HepG2 (cell line): ENCODE results near the gene STAT4. TPM values are rescaled to one million over a fixed set of nuclear protein-coding genes. Genes with fewer than 3 reads are reported as not detected.
A peak's percentile ranks its signal among the peaks of the same experiment; 100 is the strongest.

ENCODE experiments used
- ATAC-seq: fragments of 200-7000 bp; cut with Tn5 transposase; 3 replicates; pipeline ENCODE4 v1.9.1; 2020; ENCODE audit warnings: mild to moderate bottlenecking, moderate library complexity
- BruUV-seq: library from RNA; stranded (reverse); fragments of 400-500 nt; replicated peaks from 2 replicates; lab custom pipeline; 2021; lab: Mats Ljungman, UMichigan
- CTCF ChIA-PET: fragments of 300-600 bp; formaldehyde crosslinking; extraction: SDS; loops from one replicate; lab custom pipeline; 2021; ENCODE audit warnings: low total read pairs, inconsistent platforms, low intra/inter-chr PET ratio; lab: Yijun Ruan, JAX
- POLR2A ChIA-PET: fragments of 350-600 bp; sonication (Branson Sonifier 250); formaldehyde crosslinking; loops from one replicate; lab custom pipeline; 2020; ENCODE audit warnings: antibody characterized with exemption, inconsistent platforms; lab: Yijun Ruan, JAX
- DNase-seq: peaks from one replicate; pipeline ENCODE4 v3.0.0-alpha.2; 2015; ENCODE audit warnings: low spot score
- FAIRE-seq: peaks from 3 replicates; lab custom pipeline; 2011; peaks lifted over from hg19 to GRCh38; lab: Jason Lieb, UNC
- H2AFZ ChIP-seq: one replicate; pipeline ENCODE4 v1.6.1; 2011; ENCODE audit warnings: low read length, inconsistent platforms
- H3K27ac ChIP-seq: fragments of 300-600 bp; 3 replicates; pipeline ENCODE4 v1.8.0; 2011; ENCODE audit warnings: mixed run types, mild to moderate bottlenecking, mixed read lengths, low read length, inconsistent platforms; ENCODE audit not compliant: insufficient read depth; ENCODE audit errors: extremely low read length
- H3K27me3 ChIP-seq, 2 experiments: fragments of 200-600 bp in 1 of 2; 2 replicates in 1 of 2; 3 replicates in 1 of 2; pipeline versions ENCODE4 v1.6.0 to v1.8.0; 2011; ENCODE audit warnings: low read length in 2 of 2, mild to moderate bottlenecking in 2 of 2, moderate library complexity in 2 of 2, inconsistent platforms in 1 of 2; ENCODE audit not compliant: insufficient read depth in 2 of 2, control insufficient read depth in 1 of 2
- H3K36me3 ChIP-seq, 2 experiments: fragments of 200-600 bp in 1 of 2; replicated peaks in 1 of 2; 2 replicates in 1 of 2; 3 replicates in 1 of 2; pipeline versions ENCODE4 v1.5.1 to v1.8.0; 2011; ENCODE audit warnings: low read length in 2 of 2, inconsistent platforms in 1 of 2; ENCODE audit not compliant: insufficient read depth in 2 of 2, control insufficient read depth in 1 of 2
- H3K4me1 ChIP-seq: 2 replicates; pipeline ENCODE4 v1.5.1; 2012; ENCODE audit warnings: low read length, inconsistent platforms; ENCODE audit not compliant: insufficient read depth
- H3K4me2 ChIP-seq: 2 replicates; pipeline ENCODE4 v1.6.0; 2011; ENCODE audit warnings: low read depth, low read length, inconsistent platforms
- H3K4me3 ChIP-seq, 3 experiments: fragments of 200-600 bp in 1 of 3; sonication (generic), shearing (Covaris generic) in 1 of 3; replicated peaks in 1 of 3; 2 replicates each; pipeline ENCODE4 v1.5.1; 2011 to 2016; ENCODE audit warnings: low read length in 3 of 3, inconsistent platforms in 2 of 3, low read depth in 2 of 3, mild to moderate bottlenecking in 2 of 3, control low read depth in 1 of 3, mixed read lengths in 1 of 3; ENCODE audit not compliant: insufficient read depth in 1 of 3
- H3K79me2 ChIP-seq: one replicate; pipeline ENCODE4 v1.6.1; 2011; ENCODE audit warnings: low read length, inconsistent platforms; ENCODE audit not compliant: insufficient read depth
- H3K9ac ChIP-seq: 2 replicates; pipeline ENCODE4 v1.6.0; 2011; ENCODE audit warnings: mild to moderate bottlenecking, low read depth, low read length, inconsistent platforms; ENCODE audit not compliant: insufficient read depth
- H3K9me3 ChIP-seq: 2 replicates; pipeline ENCODE4 v1.5.1; 2012; ENCODE audit warnings: mild to moderate bottlenecking, low read length
- H4K20me1 ChIP-seq: 2 replicates; pipeline ENCODE4 v1.6.0; 2011; ENCODE audit warnings: inconsistent platforms, mild to moderate bottlenecking, low read length, moderate library complexity; ENCODE audit not compliant: insufficient read depth
- ATM ChIP-seq: fragments of 450-650 bp; IDR thresholded peaks from 2 replicates; pipeline ENCODE4 v1.7.1; 2017; ENCODE audit warnings: mild to moderate bottlenecking, borderline replicate concordance
- BCL6 ChIP-seq: IDR thresholded peaks from 2 replicates; pipeline ENCODE4 v1.6.1; 2016; ENCODE audit warnings: missing genetic modification reagents, missing compliant biosample characterization
- IRF2 ChIP-seq: IDR thresholded peaks from 2 replicates; pipeline ENCODE4 v1.6.1; 2018; ENCODE audit warnings: missing genetic modification reagents, missing compliant biosample characterization
- MEF2D ChIP-seq: sonication (generic); formaldehyde crosslinking; IDR thresholded peaks from 2 replicates; pipeline ENCODE4 v1.5.1; 2020; ENCODE audit warnings: mild to moderate bottlenecking, missing genetic modification reagents
- RAD21 ChIP-seq: fragments of 450-650 bp; formaldehyde crosslinking; IDR thresholded peaks from 2 replicates; pipeline ENCODE4 v1.5.0; 2020; ENCODE audit warnings: mild to moderate bottlenecking
- RELA ChIP-seq: sonication (generic); formaldehyde crosslinking; IDR thresholded peaks from 2 replicates; pipeline ENCODE4 v1.4.0; 2020; ENCODE audit warnings: missing genetic modification reagents
- SRF ChIP-seq: IDR thresholded peaks from 2 replicates; pipeline ENCODE4 v1.6.1; 2011; ENCODE audit warnings: mild to moderate bottlenecking, low read depth, low read length, moderate library complexity
- STAG1 ChIP-seq: sonication (generic); formaldehyde crosslinking; IDR thresholded peaks from 2 replicates; pipeline ENCODE4 v1.4.0; 2020; ENCODE audit warnings: missing genetic modification reagents
- TBX3 ChIP-seq: fragments of 450-650 bp; IDR thresholded peaks from 2 replicates; pipeline ENCODE4 v1.6.1; 2017; ENCODE audit warnings: antibody characterized with exemption, mild to moderate bottlenecking, inconsistent platforms, borderline replicate concordance
- ZKSCAN1 ChIP-seq: fragments of 150-350 bp; IDR thresholded peaks from 2 replicates; pipeline ENCODE4 v1.6.1; 2014; ENCODE audit warnings: low read length
- ZNF501 ChIP-seq: sonication (generic); formaldehyde crosslinking; IDR thresholded peaks from 2 replicates; pipeline ENCODE4 v1.5.1; 2020; ENCODE audit warnings: mild to moderate bottlenecking, moderate library complexity, missing genetic modification reagents
- ZNF768 ChIP-seq: sonication (generic); formaldehyde crosslinking; IDR thresholded peaks from 2 replicates; pipeline ENCODE4 v1.4.0; 2020; ENCODE audit warnings: missing genetic modification reagents
- WGBS: methylation state at CpG from one replicate; pipeline ENCODE4 v1.1.6; 2017; ENCODE audit warnings: low lambda C conversion rate; 5-methylcytosine and 5-hydroxymethylcytosine counted together
- in situ Hi-C: cut with HindIII; loops from 2 replicates; pipeline ENCODE4 v1.10.0; 2017; ENCODE audit warnings: low pct_unique_long_range_greater_than_20kb; ENCODE audit not compliant: extremely low pct_ligation_motif_present
- intact Hi-C: fragments of 100-400 bp; cut with micrococcal nuclease; formaldehyde crosslinking; loops from one replicate; pipeline ENCODE4 v1.10.0; 2022; ENCODE audit not compliant: unreplicated experiment
- polyA plus RNA-seq, 8 experiments: library from polyadenylated mRNA; depleted of rRNA in 3 of 8; stranded (reverse) in 7 of 8; unstranded in 1 of 8; fragments of >200 nt; fragmentation: Illumina TruSeq in 4 of 8; extraction: Trizol in 4 of 8; gene quantifications; 2 replicates each; pipeline versions ENCODE4 v1.2.1 to v1.2.3, GENCODE V29; 2011 to 2016; ENCODE audit warnings: low read depth in 4 of 8, missing spikeins in 1 of 8, mixed read lengths in 1 of 8; ENCODE audit not compliant: insufficient read depth in 1 of 8
- total RNA-seq, 5 experiments: library from RNA; depleted of rRNA; stranded (reverse); fragments of >200 nt; fragmentation: Illumina TruSeq; extraction: Trizol; gene quantifications; 2 replicates each; pipeline ENCODE4 v1.2.3, GENCODE V29; 2016; ENCODE audit warnings: low read depth in 1 of 5
- TF ChIP-seq, protein P1 (sequence below): sonication (generic); formaldehyde crosslinking; IDR thresholded peaks from 2 replicates; pipeline ENCODE4 v1.5.1; 2020; ENCODE audit warnings: mild to moderate bottlenecking, moderate library complexity, missing genetic modification reagents
- TF ChIP-seq, protein P2 (sequence below): sonication (generic); formaldehyde crosslinking; IDR thresholded peaks from 2 replicates; pipeline ENCODE4 v1.5.0; 2020; ENCODE audit warnings: mild to moderate bottlenecking, missing genetic modification reagents, moderate library complexity

The STAT4 gene
- total and polyA plus RNA-seq, 2 of the 13 experiments (the other 11 are each of a cell fraction or from before 2014, with no cell fraction given), result 0.37 TPM; not detected in 1

DNA sequence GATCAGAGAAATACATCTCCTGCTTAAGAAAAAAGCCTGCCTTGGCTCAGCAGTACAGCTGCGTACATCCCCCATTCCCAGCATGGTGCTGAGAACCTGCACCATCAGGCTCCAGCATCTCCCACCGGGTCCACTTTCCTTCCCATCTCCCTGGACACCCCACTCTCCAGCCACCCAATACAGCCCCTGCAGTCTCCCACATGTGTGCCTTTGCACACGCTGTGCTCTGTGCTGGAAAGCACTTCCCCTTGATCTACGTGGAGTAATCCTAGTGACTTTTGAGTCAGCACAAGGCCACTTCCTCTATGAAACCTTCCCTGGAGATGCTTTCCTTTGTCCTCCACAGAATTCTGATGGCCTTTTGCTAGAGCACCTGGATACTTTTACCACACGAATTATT lies 153.8 kb downstream of the STAT4 start:
- in situ Hi-C loops, result no loop called here

DNA sequence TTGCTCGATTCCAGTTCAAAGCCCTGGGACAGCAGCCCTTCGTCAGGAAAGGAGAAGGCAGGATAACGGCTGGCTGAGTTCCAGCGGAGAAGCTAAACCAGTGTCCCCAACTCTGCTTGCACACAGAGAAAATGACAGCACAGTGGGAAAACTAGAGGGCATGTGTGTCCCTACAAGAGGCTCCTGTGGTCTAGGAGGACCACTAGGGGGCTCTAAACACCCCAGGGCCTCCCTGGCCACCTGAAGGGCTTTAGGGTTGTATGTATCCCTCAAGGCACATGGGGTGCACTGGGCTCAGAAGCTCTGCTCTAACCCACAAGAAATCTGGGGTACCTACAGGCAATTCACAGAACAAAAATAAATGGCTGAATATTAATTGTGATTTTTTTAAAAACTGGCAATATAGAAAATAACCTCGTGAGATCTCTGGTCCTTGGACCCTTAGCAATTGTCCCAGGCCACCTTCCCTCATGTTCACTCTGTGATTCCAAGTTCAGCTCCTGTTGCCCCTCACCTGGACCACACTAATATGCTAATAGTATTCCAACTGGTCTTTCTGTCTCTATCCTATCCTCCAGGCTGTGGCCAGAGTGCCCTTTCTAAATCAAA lies 154.4 kb downstream of the STAT4 start:
- CTCF ChIA-PET, result interaction anchor here (1.6 to 2.5 kb wide), 3 partner anchors 34 to 215 kb away, joined by 4 to 21 read pairs (median 6); no protein-coding TSS in a partner anchor
- H4K20me1 ChIP-seq, result no peaks in the 10 kb centered on the region; the same call in 1 of the 2 replicates
- no peaks in the 10 kb centered on the region for H3K9me3 ChIP-seq
- H3K4me3 ChIP-seq, result no peak overlapping the region
- H3K27me3 ChIP-seq, result no peaks in the 10 kb centered on the region
- intact Hi-C loops (loop anchor here (1.0 kb wide), 2 partner anchors 34 to 215 kb away; no protein-coding TSS in a partner anchor), in situ Hi-C loops (no loop called here)
- DNase-seq (peak; percentile 70), ATAC-seq (peak; percentile 100), FAIRE-seq (peak; percentile 63)
- WGBS, result 94% methylated on average over 5 of the region's 5 CpGs
- no peak overlapping the region for H3K27ac ChIP-seq
- POLR2A ChIA-PET, result no interaction called here
- no peak overlapping the region for H2AFZ ChIP-seq
- no peak overlapping the region for H3K9ac ChIP-seq
- H3K79me2 ChIP-seq, result no peaks in the 10 kb centered on the region
- no peak overlapping the region for H3K4me2 ChIP-seq
- no peaks in the 10 kb centered on the region for H3K4me1 ChIP-seq
- BruUV-seq, result no TSS peak
- H3K36me3 ChIP-seq, result peaks cover 34 to 87% of the 10 kb centered on the region in 2 experiments
- TF ChIP-seq RAD21 (CRISPR knock-in tag), result peak; percentile 72
- 0 out of 2 replicates have a peak, but pooled peaks have one; percentile 14 for TF ChIP-seq BCL6 (CRISPR knock-in tag)
- no peak for TF ChIP-seq TBX3
- TF ChIP-seq, protein P1, sequence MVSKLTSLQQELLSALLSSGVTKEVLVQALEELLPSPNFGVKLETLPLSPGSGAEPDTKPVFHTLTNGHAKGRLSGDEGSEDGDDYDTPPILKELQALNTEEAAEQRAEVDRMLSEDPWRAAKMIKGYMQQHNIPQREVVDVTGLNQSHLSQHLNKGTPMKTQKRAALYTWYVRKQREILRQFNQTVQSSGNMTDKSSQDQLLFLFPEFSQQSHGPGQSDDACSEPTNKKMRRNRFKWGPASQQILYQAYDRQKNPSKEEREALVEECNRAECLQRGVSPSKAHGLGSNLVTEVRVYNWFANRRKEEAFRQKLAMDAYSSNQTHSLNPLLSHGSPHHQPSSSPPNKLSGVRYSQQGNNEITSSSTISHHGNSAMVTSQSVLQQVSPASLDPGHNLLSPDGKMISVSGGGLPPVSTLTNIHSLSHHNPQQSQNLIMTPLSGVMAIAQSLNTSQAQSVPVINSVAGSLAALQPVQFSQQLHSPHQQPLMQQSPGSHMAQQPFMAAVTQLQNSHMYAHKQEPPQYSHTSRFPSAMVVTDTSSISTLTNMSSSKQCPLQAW (CRISPR knock-in tag), result 0 out of 2 replicates have a peak, but pooled peaks have one; percentile 24
- TF ChIP-seq, protein P2, sequence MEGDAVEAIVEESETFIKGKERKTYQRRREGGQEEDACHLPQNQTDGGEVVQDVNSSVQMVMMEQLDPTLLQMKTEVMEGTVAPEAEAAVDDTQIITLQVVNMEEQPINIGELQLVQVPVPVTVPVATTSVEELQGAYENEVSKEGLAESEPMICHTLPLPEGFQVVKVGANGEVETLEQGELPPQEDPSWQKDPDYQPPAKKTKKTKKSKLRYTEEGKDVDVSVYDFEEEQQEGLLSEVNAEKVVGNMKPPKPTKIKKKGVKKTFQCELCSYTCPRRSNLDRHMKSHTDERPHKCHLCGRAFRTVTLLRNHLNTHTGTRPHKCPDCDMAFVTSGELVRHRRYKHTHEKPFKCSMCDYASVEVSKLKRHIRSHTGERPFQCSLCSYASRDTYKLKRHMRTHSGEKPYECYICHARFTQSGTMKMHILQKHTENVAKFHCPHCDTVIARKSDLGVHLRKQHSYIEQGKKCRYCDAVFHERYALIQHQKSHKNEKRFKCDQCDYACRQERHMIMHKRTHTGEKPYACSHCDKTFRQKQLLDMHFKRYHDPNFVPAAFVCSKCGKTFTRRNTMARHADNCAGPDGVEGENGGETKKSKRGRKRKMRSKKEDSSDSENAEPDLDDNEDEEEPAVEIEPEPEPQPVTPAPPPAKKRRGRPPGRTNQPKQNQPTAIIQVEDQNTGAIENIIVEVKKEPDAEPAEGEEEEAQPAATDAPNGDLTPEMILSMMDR (CRISPR knock-in tag), result peak; percentile 77
- 0 out of 2 replicates have a peak, but pooled peaks have one; percentile 39 for TF ChIP-seq ZNF501 (CRISPR knock-in tag)
- TF ChIP-seq ZKSCAN1, result no peak
- 0 out of 2 replicates have a peak, but pooled peaks have one; percentile 37 for TF ChIP-seq MEF2D (CRISPR knock-in tag)
- peak; percentile 70 for TF ChIP-seq STAG1
- TF ChIP-seq IRF2, result peak; percentile 39; the same call in 1 of the 2 replicates

More for the DNA sequence above, 153.8 kb downstream of the STAT4 start:
- ChIA-PET CTCF (interaction anchor here (1.6 to 2.5 kb wide), 3 partner anchors 34 to 215 kb away, joined by 4 to 21 read pairs (median 6); no protein-coding TSS in a partner anchor), POLR2A (no interaction called here)
- BruUV-seq, result no TSS peak
- Histone ChIP-seq H3K27ac (no peak overlapping the region), H3K36me3 (peaks cover 33 to 88% of the 10 kb centered on the region in 2 experiments), H2AFZ (no peak overlapping the region), H3K79me2 (no peaks in the 10 kb centered on the region), H4K20me1 (no peaks in the 10 kb centered on the region; the same call in 1 of the 2 replicates), H3K27me3 (no peaks in the 10 kb centered on the region), H3K4me2 (no peak overlapping the region), H3K9ac (no peak overlapping the region), H3K4me3 (no peak overlapping the region), H3K4me1 (no peaks in the 10 kb centered on the region), H3K9me3 (no peaks in the 10 kb centered on the region)
- FAIRE-seq (no peak), ATAC-seq (peak; percentile 36), DNase-seq (no peak)
- WGBS, result 97% methylated on average over 5 of the region's 5 CpGs
- intact Hi-C loops, result loop anchor here (1.0 kb wide), 2 partner anchors 33 to 216 kb away; no protein-coding TSS in a partner anchor
- TF ChIP-seq RELA (CRISPR knock-in tag), result no peak
- TF ChIP-seq SRF, result no peak
- no peak for TF ChIP-seq ATM
- no peak for TF ChIP-seq ZNF768
